Endothelial cell (in vitro differentiated cells): ENCODE results near the gene AKAP12. TPM values are rescaled to one million over a fixed set of nuclear protein-coding genes. Genes with fewer than 3 reads are reported as not detected.

Source experiments
- DNase-seq: peaks from one replicate; pipeline ENCODE4 v3.0.0; 2021; ENCODE audit warnings: low spot score
- H3K27ac Mint-ChIP-seq: one replicate; pipeline ENCODE4 v1.8.0; 2021; ENCODE audit warnings: mixed read lengths, inconsistent platforms; ENCODE audit not compliant: unreplicated experiment
- H3K27me3 Mint-ChIP-seq: one replicate; pipeline ENCODE4 v1.8.0; 2021; ENCODE audit warnings: mild to moderate bottlenecking, moderate library complexity, mixed read lengths, inconsistent platforms; ENCODE audit not compliant: unreplicated experiment
- H3K36me3 Mint-ChIP-seq: one replicate; pipeline ENCODE4 v1.8.0; 2021; ENCODE audit warnings: mild to moderate bottlenecking, low read depth, mixed read lengths, inconsistent platforms; ENCODE audit not compliant: unreplicated experiment
- H3K4me1 Mint-ChIP-seq: one replicate; pipeline ENCODE4 v1.8.0; 2021; ENCODE audit warnings: mild to moderate bottlenecking, mixed read lengths, inconsistent platforms; ENCODE audit not compliant: unreplicated experiment
- H3K4me3 Mint-ChIP-seq: one replicate; pipeline ENCODE4 v1.8.0; 2021; ENCODE audit warnings: mild to moderate bottlenecking, mixed read lengths, inconsistent platforms; ENCODE audit not compliant: unreplicated experiment
- H3K9me3 Mint-ChIP-seq: one replicate; pipeline ENCODE4 v1.8.0; 2021; ENCODE audit warnings: mixed read lengths, inconsistent platforms; ENCODE audit not compliant: unreplicated experiment
- CTCF ChIP-seq: fragments of 200-600 bp; sonication (generic); IDR thresholded peaks from one replicate; pipeline ENCODE4 v1.5.0; 2021; ENCODE audit warnings: antibody characterized with exemption; ENCODE audit not compliant: unreplicated experiment
- total RNA-seq: library from RNA; stranded (reverse); fragmentation: NEBNext Ultra II Directional; extraction: Animal tissue kit (Norgen Biotek cat#: 25700); gene quantifications from one replicate; pipeline ENCODE4 v1.2.1, GENCODE V29; 2021; ENCODE audit not compliant: unreplicated experiment

The AKAP12 gene
- total RNA-seq, 1 donor from 2014 or later, result 70.1 TPM

GRCh38 chr6:151323791-151324487 is 84.2 kb downstream of the AKAP12 start:
- Mint-ChIP-seq H3K9me3 (no peaks in the 10 kb centered on the region), H3K4me3 (no peak overlapping the region), H3K4me1 (peaks cover 20% of the 10 kb centered on the region), H3K36me3 (peaks cover 19% of the 10 kb centered on the region), H3K27me3 (peaks cover 5% of the 10 kb centered on the region), H3K27ac (peak overlapping the region; percentile 44)
- DNase-seq, result peak; percentile 94
- TF ChIP-seq CTCF, result peak; percentile 99

- H3K9me3 Mint-ChIP-seq, result no peaks in the 10 kb centered on the region
- no peak for DNase-seq
- H3K27me3 Mint-ChIP-seq, result peaks cover 5% of the 10 kb centered on the region
- peak; percentile 26 for TF ChIP-seq CTCF
- no peak overlapping the region for H3K27ac Mint-ChIP-seq
- H3K4me1 Mint-ChIP-seq, result peaks cover 20% of the 10 kb centered on the region
- H3K36me3 Mint-ChIP-seq, result peaks cover 19% of the 10 kb centered on the region
- no peak overlapping the region for H3K4me3 Mint-ChIP-seq
Observed at GRCh38 chr6:151324488-151324825, 84.7 kb downstream of the AKAP12 start.

- DNase-seq, result peak; percentile 26
- H3K27ac Mint-ChIP-seq, result no peak overlapping the region
Observed at GRCh38 chr6:151325075-151326050, 85.6 kb downstream of the AKAP12 start.

GRCh38 chr6:151326116-151326825 is 86.5 kb downstream of the AKAP12 start:
- DNase-seq, result no peak
- peak overlapping the region; percentile 90 for H3K4me3 Mint-ChIP-seq
- peaks cover 4% of the 10 kb centered on the region for H3K27me3 Mint-ChIP-seq
- no peak for TF ChIP-seq CTCF
- H3K9me3 Mint-ChIP-seq, result no peaks in the 10 kb centered on the region
- peaks cover 20% of the 10 kb centered on the region for H3K4me1 Mint-ChIP-seq
- no peak overlapping the region for H3K27ac Mint-ChIP-seq
- peaks cover 12% of the 10 kb centered on the region for H3K36me3 Mint-ChIP-seq

More at GRCh38 chr6:151325075-151326050, 85.6 kb downstream of the AKAP12 start:
- Mint-ChIP-seq H3K4me1 (peaks cover 20% of the 10 kb centered on the region), H3K27me3 (peaks cover 7% of the 10 kb centered on the region), H3K4me3 (peak overlapping the region; percentile 90), H3K36me3 (peaks cover 17% of the 10 kb centered on the region), H3K9me3 (no peaks in the 10 kb centered on the region)
- TF ChIP-seq CTCF, result no peak
